ENCODE measurements around the gene CYP2B6.
"Not testable (repeated sequence)": the region's sequence is repeated elsewhere in the genome, so short reads cannot be mapped to it uniquely, and the experiment has no call there.

The CYP2B6 gene

GRCh38 chr19:40990972-40991381 lies at the start of gene CYP2B6:
CYP2B6 (plus strand) TSS chr19:40991282; CDS start chr19:40991306, 24 bp downstream.
- no peak for DNase-seq

- no peak for DNase-seq
Measured at GRCh38 chr19:40941481-40942219, 49.4 kb upstream of the CYP2B6 start.

- no peak for DNase-seq
Measured at GRCh38 chr19:40945645-40946044, 45.4 kb upstream of the CYP2B6 start.

GRCh38 chr19:40947114-40947513 lies 44.0 kb upstream of the CYP2B6 start:
- DNase-seq: no peak

GRCh38 chr19:40947573-40947972 lies 43.5 kb upstream of the CYP2B6 start:
- no peak for DNase-seq

GRCh38 chr19:40948580-40949299 lies 42.3 kb upstream of the CYP2B6 start:
- no peak for DNase-seq

GRCh38 chr19:40954573-40954972 lies 36.5 kb upstream of the CYP2B6 start:
- no peak for DNase-seq

- no peak for DNase-seq
Measured at GRCh38 chr19:40959338-40959737, 31.7 kb upstream of the CYP2B6 start.

- DNase-seq: no peak
Measured at GRCh38 chr19:40960062-40960685, 30.9 kb upstream of the CYP2B6 start.

GRCh38 chr19:40960780-40961179 lies 30.3 kb upstream of the CYP2B6 start:
- DNase-seq: no peak

- no peak for DNase-seq
Measured at GRCh38 chr19:40962460-40962961, 28.6 kb upstream of the CYP2B6 start.

- not testable (repeated sequence) for DNase-seq
Measured at GRCh38 chr19:40964361-40964760, 26.7 kb upstream of the CYP2B6 start.

- DNase-seq: not testable (repeated sequence)
Measured at GRCh38 chr19:40965351-40965750, 25.7 kb upstream of the CYP2B6 start.

- DNase-seq: not testable (repeated sequence)
Measured at GRCh38 chr19:40966591-40966990, 24.5 kb upstream of the CYP2B6 start.

- DNase-seq: not testable (repeated sequence)
Measured at GRCh38 chr19:40968065-40968464, 23.0 kb upstream of the CYP2B6 start.

- not testable (repeated sequence) for DNase-seq
Measured at GRCh38 chr19:40969721-40970120, 21.4 kb upstream of the CYP2B6 start.

GRCh38 chr19:40970396-40971345 lies 20.4 kb upstream of the CYP2B6 start:
- not testable (repeated sequence) for DNase-seq

GRCh38 chr19:40974633-40975037 lies 16.4 kb upstream of the CYP2B6 start:
- DNase-seq: peak; percentile 68

- no peak for DNase-seq
Measured at GRCh38 chr19:40976134-40976533, 14.9 kb upstream of the CYP2B6 start.

GRCh38 chr19:40976724-40977123 lies 14.4 kb upstream of the CYP2B6 start:
- no peak for DNase-seq

- not testable (repeated sequence) for DNase-seq
Measured at GRCh38 chr19:40979759-40980158, 11.3 kb upstream of the CYP2B6 start.

GRCh38 chr19:40980743-40981442 lies 10.2 kb upstream of the CYP2B6 start:
- DNase-seq: not testable (repeated sequence)

All from right forelimb (tissue), 1 donor.